ENCODE measurements around the gene TRO.

TRO gene

GRCh38 chrX:54977387-54977786 is 56.8 kb downstream of the TRO start:
- no peak for DNase-seq

- peak; percentile 4 for DNase-seq
Measured at GRCh38 chrX:54978448-54978847, 57.8 kb downstream of the TRO start.

- DNase-seq = no peak
Measured at GRCh38 chrX:54979432-54979831, 58.8 kb downstream of the TRO start.

GRCh38 chrX:54980334-54980733 is 59.7 kb downstream of the TRO start:
- no peak for DNase-seq
